SK-N-SH (cell line): Measurements from ENCODE around the gene KIAA0040. TPM values are rescaled to one million over a fixed set of nuclear protein-coding genes. Genes with fewer than 3 reads are reported as not detected.

Experiments
- CTCF ChIA-PET: fragments of 300-600, 350-600 bp; formaldehyde crosslinking; extraction: SDS; loops from one replicate; lab custom pipeline; 2021; lab: Yijun Ruan, JAX
- POLR2A ChIA-PET: fragments of 350-600 bp; sonication (Branson Sonifier 250); formaldehyde crosslinking; extraction: SDS; loops from one replicate; lab custom pipeline; 2020; ENCODE audit warnings: antibody characterized with exemption, inconsistent platforms; lab: Yijun Ruan, JAX
- DNase-seq: peaks from one replicate; pipeline ENCODE4 v3.0.0; 2012
- H2AFZ ChIP-seq: fragments of 200-600 bp; sonication (generic); 2 replicates; pipeline ENCODE4 v1.8.1; 2016; ENCODE audit warnings: antibody characterized with exemption, mild to moderate bottlenecking, low read depth
- H3F3A ChIP-seq: fragments of 200-600 bp; sonication (generic); replicated peaks from 2 replicates; pipeline ENCODE3; 2016; ENCODE audit warnings: antibody characterized with exemption, mild to moderate bottlenecking; ENCODE audit not compliant: insufficient read depth
- H3K27ac ChIP-seq, 2 experiments: fragments of 200-500 bp in 1 of 2; fragments of 200-600 bp in 1 of 2; sonication (Bioruptor generic) in 1 of 2; sonication (generic), shearing (Covaris generic) in 1 of 2; 2 replicates each; pipeline versions ENCODE4 v1.5.1 to v1.6.1; 2014 to 2016; ENCODE audit warnings: low read depth in 2 of 2, inconsistent platforms in 1 of 2, low read length in 1 of 2, mild to moderate bottlenecking in 1 of 2, mixed read lengths in 1 of 2
- H3K27me3 ChIP-seq: fragments of 200-600 bp; sonication (generic), shearing (Covaris generic); 2 replicates; pipeline ENCODE4 v1.6.1; 2016; ENCODE audit warnings: mixed run types; ENCODE audit not compliant: insufficient read depth
- H3K36me3 ChIP-seq, 2 experiments: fragments of 200-500 bp in 1 of 2; fragments of 200-600 bp in 1 of 2; sonication (Bioruptor generic) in 1 of 2; sonication (generic) in 1 of 2; replicated peaks in 1 of 2; 2 replicates each; pipeline versions ENCODE3 to v1.5.1; 2014 to 2016; ENCODE audit warnings: low read length in 1 of 2, mild to moderate bottlenecking in 1 of 2; ENCODE audit not compliant: insufficient read depth in 2 of 2, control insufficient read depth in 1 of 2
- H3K4me1 ChIP-seq, 2 experiments: fragments of 200-500 bp in 1 of 2; fragments of 200-600 bp in 1 of 2; sonication (Bioruptor generic) in 1 of 2; sonication (generic), shearing (Covaris generic) in 1 of 2; 2 replicates each; pipeline versions ENCODE4 v1.5.1 to v1.6.1; 2014 to 2016; ENCODE audit warnings: low read depth in 1 of 2, low read length in 1 of 2, mixed run types in 1 of 2; ENCODE audit not compliant: insufficient read depth in 2 of 2, control insufficient read depth in 1 of 2
- H3K4me2 ChIP-seq: fragments of 200-600 bp; sonication (generic), shearing (Covaris generic); 2 replicates; pipeline ENCODE4 v1.6.1; 2017; ENCODE audit warnings: mixed run types
- H3K4me3 ChIP-seq, 2 experiments: fragments of 200-500 bp in 1 of 2; fragments of 200-600 bp in 1 of 2; sonication (Bioruptor generic) in 1 of 2; sonication (generic), shearing (Covaris generic) in 1 of 2; 2 replicates each; pipeline versions ENCODE4 v1.5.1 to v1.8.1; 2014 to 2016; ENCODE audit warnings: low read depth in 2 of 2, inconsistent platforms in 1 of 2, low read length in 1 of 2, mild to moderate bottlenecking in 1 of 2, mixed read lengths in 1 of 2, moderate library complexity in 1 of 2
- H3K79me2 ChIP-seq: fragments of 200-600 bp; sonication (generic); 2 replicates; pipeline ENCODE4 v1.8.1; 2017; ENCODE audit warnings: mild to moderate bottlenecking; ENCODE audit not compliant: insufficient read depth
- H3K9ac ChIP-seq: fragments of 200-600 bp; sonication (generic); 2 replicates; pipeline ENCODE4 v1.6.1; 2017; ENCODE audit warnings: mixed run types
- H3K9me2 ChIP-seq: fragments of 200-600 bp; sonication (generic); 2 replicates; pipeline ENCODE4 v1.6.1; 2017; ENCODE audit warnings: mixed run types
- H3K9me3 ChIP-seq: fragments of 200-600 bp; sonication (generic); 2 replicates; pipeline ENCODE4 v1.6.1; 2017; ENCODE audit warnings: mixed run types, mild to moderate bottlenecking, moderate library complexity
- H4K20me1 ChIP-seq: fragments of 200-600 bp; sonication (generic); 2 replicates; pipeline ENCODE4 v1.6.1; 2017; ENCODE audit warnings: mild to moderate bottlenecking, mixed run types; ENCODE audit not compliant: insufficient read depth
- ELF1 ChIP-seq: IDR thresholded peaks from 2 replicates; pipeline ENCODE4 v1.4.0; 2012
- EP300 ChIP-seq, 2 experiments: IDR thresholded peaks; 2 replicates each; pipeline versions ENCODE4 v1.4.0 to v1.6.1; 2012; ENCODE audit warnings: borderline replicate concordance in 1 of 2, low read depth in 1 of 2, low read length in 1 of 2
- EZH2phosphoT487 ChIP-seq: fragments of 200-600 bp; sonication (generic); IDR thresholded peaks from 2 replicates; pipeline ENCODE4 v1.6.1; 2017; ENCODE audit warnings: low read depth, mixed run types, mild to moderate bottlenecking, antibody characterized with exemption, moderate library complexity, borderline replicate concordance
- FOSL2 ChIP-seq: IDR thresholded peaks from 2 replicates; pipeline ENCODE4 v1.4.0; 2012; ENCODE audit warnings: low read depth, mild to moderate bottlenecking, moderate library complexity, borderline replicate concordance
- FOXJ3 ChIP-seq: sonication (generic); formaldehyde crosslinking; IDR thresholded peaks from 2 replicates; pipeline ENCODE4 v1.5.1; 2020; ENCODE audit warnings: mild to moderate bottlenecking, missing genetic modification reagents
- FOXM1 ChIP-seq: IDR thresholded peaks from 2 replicates; pipeline ENCODE4 v1.4.0; 2012; ENCODE audit warnings: low read depth, mild to moderate bottlenecking
- GABPA ChIP-seq: IDR thresholded peaks from 2 replicates; pipeline ENCODE4 v1.4.0; 2012; ENCODE audit warnings: low read depth, mild to moderate bottlenecking
- MAX ChIP-seq: IDR thresholded peaks from 2 replicates; pipeline ENCODE4 v1.4.0; 2012; ENCODE audit warnings: low read depth
- MEF2A ChIP-seq: IDR thresholded peaks from 2 replicates; pipeline ENCODE4 v1.4.0; 2012; ENCODE audit warnings: low read depth, borderline replicate concordance
- MXI1 ChIP-seq: IDR thresholded peaks from 2 replicates; pipeline ENCODE4 v1.6.1; 2012; ENCODE audit warnings: mild to moderate bottlenecking, low read depth, low read length, improper control_type of control experiment
- NFIC ChIP-seq: IDR thresholded peaks from 2 replicates; pipeline ENCODE4 v1.4.0; 2012; ENCODE audit warnings: borderline replicate concordance
- PBX3 ChIP-seq: IDR thresholded peaks from 2 replicates; pipeline ENCODE4; 2012
- RCOR1 ChIP-seq: fragments of 150-350 bp; IDR thresholded peaks from 2 replicates; pipeline ENCODE4 v1.6.1; 2017; ENCODE audit warnings: antibody characterized with exemption, low read length
- RXRA ChIP-seq: IDR thresholded peaks from 2 replicates; pipeline ENCODE4 v1.4.0; 2012; ENCODE audit warnings: low read depth, mild to moderate bottlenecking, borderline replicate concordance
- SIN3A ChIP-seq: IDR thresholded peaks from 2 replicates; pipeline ENCODE4 v1.6.1; 2012; ENCODE audit warnings: low read depth, mild to moderate bottlenecking, low read length, moderate library complexity, borderline replicate concordance
- WGBS: methylation state at CpG from one replicate; pipeline ENCODE4 v1.1.6; 2017; ENCODE audit warnings: low lambda C conversion rate; 5-methylcytosine and 5-hydroxymethylcytosine counted together
- polyA plus RNA-seq, 3 experiments: library from polyadenylated mRNA; depleted of rRNA; stranded (reverse); fragments of >200 nt; gene quantifications; 2 replicates each; pipeline ENCODE4 v1.2.3, GENCODE V29; 2012
- TF ChIP-seq, protein P1 (sequence below): IDR thresholded peaks from 2 replicates; pipeline ENCODE4 v1.4.0; 2012; ENCODE audit warnings: low read depth, borderline replicate concordance

KIAA0040 gene
- polyA plus RNA-seq, 1 of the 3 experiments (the other 2 are of a cell fraction) = 0.08 TPM

DNA sequence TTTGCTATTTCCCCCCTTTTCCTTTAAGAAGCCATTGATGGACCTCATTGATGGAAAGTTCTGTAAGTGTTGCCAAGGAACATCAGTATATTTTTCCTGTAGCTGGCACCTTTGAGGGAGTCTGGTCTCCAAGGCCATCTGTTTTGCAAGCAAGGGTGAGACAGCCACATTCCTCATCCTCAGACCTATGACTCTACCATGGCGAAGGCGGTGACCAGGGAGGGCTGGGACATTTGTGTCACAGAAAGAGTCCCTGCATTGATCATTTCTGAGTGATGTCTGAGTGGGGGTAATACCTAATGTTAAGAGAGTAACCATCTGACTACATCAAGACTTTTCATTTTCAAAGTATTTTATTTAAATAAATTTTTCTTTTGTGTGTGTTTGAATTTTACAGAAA, 35.4 kb downstream of the KIAA0040 start:
- Histone ChIP-seq H3K27me3 (no peaks in the 10 kb centered on the region), H3K9me3 (no peaks in the 10 kb centered on the region), H3K4me3 (no peak overlapping the region), H3K36me3 (no peaks in the 10 kb centered on the region), H3K9me2 (no peaks in the 10 kb centered on the region), H3K79me2 (no peaks in the 10 kb centered on the region), H3K4me2 (no peak overlapping the region), H2AFZ (no peak overlapping the region), H3K4me1 (no peaks in the 10 kb centered on the region), H3K27ac (no peak overlapping the region), H3F3A (no peaks in the 10 kb centered on the region), H3K9ac (no peak overlapping the region), H4K20me1 (no peaks in the 10 kb centered on the region)
- no peak for DNase-seq
- ChIA-PET POLR2A (no interaction called here), CTCF (interaction anchor here (1.7 to 9.1 kb wide), 4 partner anchors 11 to 1686 kb away, joined by 5 to 176 read pairs (median 10); partner anchors contain the start of gene TNR)
- TF ChIP-seq SIN3A (no peak), GABPA (no peak), FOXJ3 (CRISPR knock-in tag) (no peak), RXRA (no peak)
- TF ChIP-seq, protein P1, sequence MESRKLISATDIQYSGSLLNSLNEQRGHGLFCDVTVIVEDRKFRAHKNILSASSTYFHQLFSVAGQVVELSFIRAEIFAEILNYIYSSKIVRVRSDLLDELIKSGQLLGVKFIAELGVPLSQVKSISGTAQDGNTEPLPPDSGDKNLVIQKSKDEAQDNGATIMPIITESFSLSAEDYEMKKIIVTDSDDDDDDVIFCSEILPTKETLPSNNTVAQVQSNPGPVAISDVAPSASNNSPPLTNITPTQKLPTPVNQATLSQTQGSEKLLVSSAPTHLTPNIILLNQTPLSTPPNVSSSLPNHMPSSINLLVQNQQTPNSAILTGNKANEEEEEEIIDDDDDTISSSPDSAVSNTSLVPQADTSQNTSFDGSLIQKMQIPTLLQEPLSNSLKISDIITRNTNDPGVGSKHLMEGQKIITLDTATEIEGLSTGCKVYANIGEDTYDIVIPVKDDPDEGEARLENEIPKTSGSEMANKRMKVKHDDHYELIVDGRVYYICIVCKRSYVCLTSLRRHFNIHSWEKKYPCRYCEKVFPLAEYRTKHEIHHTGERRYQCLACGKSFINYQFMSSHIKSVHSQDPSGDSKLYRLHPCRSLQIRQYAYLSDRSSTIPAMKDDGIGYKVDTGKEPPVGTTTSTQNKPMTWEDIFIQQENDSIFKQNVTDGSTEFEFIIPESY = no peak
- 88% methylated on average over 2 of the region's 2 CpGs for WGBS

DNA sequence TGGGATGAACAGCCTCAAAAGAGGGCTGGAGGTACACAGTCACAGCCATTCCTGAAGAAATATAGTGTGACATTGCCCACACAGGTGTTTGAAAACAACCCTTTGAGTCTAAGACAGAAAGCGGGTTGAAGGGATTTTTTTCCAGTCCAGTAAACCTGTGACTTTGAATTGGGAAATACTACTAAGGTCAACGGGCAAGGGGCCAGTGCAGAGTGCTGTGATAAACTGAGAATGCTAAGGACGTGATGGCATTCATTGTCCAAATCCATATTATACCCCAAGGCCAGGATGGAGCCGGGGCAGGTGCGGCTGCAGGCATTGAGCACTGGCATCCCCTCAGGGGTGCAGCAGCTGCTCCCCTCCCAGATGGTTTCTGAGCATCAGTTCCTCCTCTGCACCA, 36.6 kb downstream of the KIAA0040 start:
- DNase-seq = no peak
- Histone ChIP-seq H3K79me2 (no peaks in the 10 kb centered on the region), H3K27me3 (0 out of 2 replicates have a peak, but pooled peaks cover 10% of the 10 kb centered on the region), H3K4me2 (no peak overlapping the region), H2AFZ (no peak overlapping the region), H3K4me1 (no peaks in the 10 kb centered on the region), H3K9ac (no peak overlapping the region), H3K36me3 (no peaks in the 10 kb centered on the region), H4K20me1 (no peaks in the 10 kb centered on the region), H3K9me3 (no peaks in the 10 kb centered on the region), H3K27ac (no peak overlapping the region), H3K9me2 (no peaks in the 10 kb centered on the region), H3F3A (no peaks in the 10 kb centered on the region), H3K4me3 (no peak overlapping the region)
- ChIA-PET POLR2A (no interaction called here), CTCF (interaction anchor here (0.7 to 9.1 kb wide), 33 partner anchors 9 to 1688 kb away, joined by 3 to 176 read pairs (median 6); partner anchors contain the start of genes KIAA0040 and TNR)
- TF ChIP-seq MAX (no peak), EP300 (IDR thresholded peaks at IDR 0.05; ENCODE audit: borderline replicate concordance in 1 of 2, low read depth in 1 of 2, low read length in 1 of 2) (no peak), PBX3 (no peak), FOXM1 (no peak), RCOR1 (no peak), FOXJ3 (CRISPR knock-in tag) (no peak), NFIC (no peak), MXI1 (no peak), FOSL2 (no peak), RXRA (no peak), ELF1 (no peak), EZH2phosphoT487 (no peak), MEF2A (no peak), SIN3A (no peak)
- 23% methylated on average over 3 of the region's 5 CpGs for WGBS
